GM21717 (cell line): ENCODE measurements around the gene PCDHGB3.
"Not testable (repeated sequence)": the region's sequence is repeated elsewhere in the genome, so short reads cannot be mapped to it uniquely, and the experiment has no call there.

Source experiments
- ATAC-seq: cut with Tn5 transposase; IDR thresholded peaks from one replicate; pipeline ENCODE4 v1.9.1; 2021; ENCODE audit warnings: mild to moderate bottlenecking, moderate library complexity; ENCODE audit not compliant: unreplicated experiment

The PCDHGB3 gene

GRCh38 chr5:141369994-141370848, at the start of gene PCDHGB3:
TSS of gene PCDHGB3 (plus strand) at chr5:141370242. CDS start at chr5:141370395, 153 bp downstream.
- peak; percentile 73 for ATAC-seq

- ATAC-seq, result no peak
Observed at GRCh38 chr5:141322261-141322660, 47.8 kb upstream of the PCDHGB3 start.

DNA sequence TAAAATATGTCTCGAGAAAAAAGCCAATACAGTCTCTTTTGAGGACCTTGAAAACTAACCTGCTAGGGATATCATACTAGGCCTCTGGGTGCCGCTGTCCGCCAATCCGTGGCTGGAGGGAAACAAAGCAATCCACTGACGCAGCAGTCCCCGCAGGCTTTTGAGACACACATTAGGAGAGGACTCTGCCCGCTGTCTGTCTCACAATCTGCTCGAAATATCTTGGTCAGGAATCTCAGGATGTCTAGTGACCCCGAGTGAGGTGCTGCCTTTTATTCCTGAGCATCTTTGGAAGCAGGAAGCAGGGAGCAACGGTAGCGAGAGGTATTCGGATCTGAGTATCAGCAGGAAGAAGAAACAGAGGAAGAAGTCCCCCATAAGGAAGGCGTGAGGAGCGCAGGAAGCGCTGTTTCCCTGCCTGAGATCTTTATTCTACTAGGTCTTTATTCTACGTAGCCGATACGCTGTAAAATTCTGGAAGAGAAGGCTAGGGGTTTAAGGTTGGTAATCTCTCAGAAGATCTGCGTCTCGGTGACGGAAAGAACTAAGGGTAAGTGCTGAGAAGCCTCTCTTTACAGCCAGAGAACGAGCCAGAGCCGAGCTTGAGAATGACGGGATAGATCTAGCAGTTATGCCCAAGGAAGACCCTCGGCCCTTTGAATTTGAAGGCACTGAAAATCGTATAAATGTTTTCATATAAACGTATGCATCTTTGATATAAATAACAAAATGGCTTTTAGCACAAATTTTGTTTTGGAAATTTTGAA, 43.8 kb upstream of the PCDHGB3 start:
- ATAC-seq, result peak; percentile 82

DNA sequence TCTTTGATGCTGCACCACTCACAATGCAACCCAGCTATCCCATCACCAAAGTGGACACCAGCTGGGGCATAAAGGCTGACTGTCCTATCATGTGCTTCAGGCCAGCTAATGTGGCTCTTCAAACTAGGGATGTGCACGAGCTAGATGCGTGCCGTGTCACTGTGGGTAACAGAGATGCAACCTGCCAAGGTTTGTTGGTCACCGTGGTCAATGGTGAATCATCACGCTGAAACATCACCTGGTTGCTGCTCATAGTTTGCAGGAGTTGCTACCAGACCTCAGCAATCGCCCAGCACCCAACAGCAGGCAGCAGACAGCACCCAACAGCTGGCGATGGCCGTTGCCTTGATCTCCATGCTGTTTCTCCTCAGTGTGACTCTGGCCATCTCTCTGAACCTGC, 41.8 kb upstream of the PCDHGB3 start:
- no peak for ATAC-seq

DNA sequence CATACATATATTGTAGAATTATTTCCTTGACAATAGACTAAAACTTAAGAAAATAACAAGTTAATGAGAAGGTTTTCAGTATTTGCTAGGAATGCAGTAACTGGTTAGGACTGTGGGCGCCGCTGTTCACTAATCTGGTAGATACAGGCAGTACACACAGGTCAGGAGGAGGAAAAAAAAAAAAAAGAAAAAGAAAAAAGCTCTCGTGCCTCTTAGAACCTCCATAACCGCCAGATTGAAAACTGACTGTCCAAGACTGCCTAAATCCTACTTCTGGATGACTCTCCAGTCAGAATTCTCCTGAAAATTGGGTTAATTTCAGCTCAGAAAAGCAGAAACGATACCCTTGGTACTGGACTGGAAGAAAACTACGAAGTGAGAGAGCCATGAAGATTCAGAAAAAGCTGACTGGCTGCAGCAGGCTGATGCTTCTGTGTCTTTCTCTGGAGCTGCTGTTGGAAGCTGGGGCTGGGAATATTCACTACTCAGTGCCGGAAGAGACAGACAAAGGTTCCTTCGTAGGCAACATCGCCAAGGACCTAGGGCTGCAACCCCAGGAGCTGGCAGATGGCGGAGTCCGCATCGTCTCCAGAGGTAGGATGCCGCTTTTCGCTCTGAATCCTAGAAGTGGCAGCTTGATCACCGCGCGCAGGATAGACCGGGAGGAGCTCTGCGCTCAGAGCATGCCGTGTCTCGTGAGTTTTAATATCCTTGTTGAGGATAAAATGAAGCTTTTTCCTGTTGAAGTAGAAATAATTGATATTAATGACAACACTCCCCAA, 39.6 kb upstream of the PCDHGB3 start, which contains the start of gene PCDHGA1:
Gene PCDHGA1, plus strand, starts transcription at position 216 of the 782 bp plus-strand sequence.
- no peak for ATAC-seq

DNA sequence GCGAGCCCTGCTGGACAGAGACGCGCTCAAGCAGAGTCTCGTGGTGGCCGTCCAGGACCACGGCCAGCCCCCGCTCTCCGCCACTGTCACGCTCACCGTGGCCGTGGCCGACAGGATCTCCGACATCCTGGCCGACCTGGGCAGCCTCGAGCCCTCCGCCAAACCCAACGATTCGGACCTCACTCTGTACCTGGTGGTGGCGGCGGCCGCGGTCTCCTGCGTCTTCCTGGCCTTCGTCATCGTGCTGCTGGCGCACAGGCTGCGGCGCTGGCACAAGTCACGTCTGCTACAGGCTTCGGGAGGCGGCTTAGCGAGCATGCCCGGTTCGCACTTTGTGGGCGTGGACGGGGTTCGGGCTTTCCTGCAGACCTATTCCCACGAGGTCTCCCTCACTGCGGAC, 37.5 kb upstream of the PCDHGB3 start:
- ATAC-seq, result not testable (repeated sequence)

- no peak for ATAC-seq
Observed at GRCh38 chr5:141338538-141339306, 31.3 kb upstream of the PCDHGB3 start, which contains the start of gene PCDHGA2. TSS of gene PCDHGA2 (plus strand) at chr5:141338760.

- ATAC-seq, result not testable (repeated sequence)
Observed at GRCh38 chr5:141340781-141341354, 29.2 kb upstream of the PCDHGB3 start.

DNA sequence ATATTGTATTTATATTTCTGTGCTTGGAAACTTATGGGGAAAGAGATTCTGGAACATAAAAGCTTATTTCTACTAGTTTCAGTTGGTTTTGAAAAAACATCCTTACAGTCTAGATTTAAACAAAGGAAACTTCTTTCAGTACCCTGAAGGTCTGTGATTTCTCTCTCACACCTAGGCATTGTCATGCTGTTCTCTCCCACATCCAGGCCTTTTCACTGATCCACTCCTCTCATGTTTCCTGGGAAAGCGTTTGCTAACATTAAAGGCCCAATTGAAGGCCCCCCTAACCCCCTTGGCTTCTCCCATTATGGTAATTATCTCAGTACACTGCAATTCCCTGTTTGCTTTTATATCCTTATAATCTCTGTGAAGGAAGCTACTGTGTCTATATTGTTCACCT, 27.3 kb upstream of the PCDHGB3 start:
- ATAC-seq, result no peak

DNA sequence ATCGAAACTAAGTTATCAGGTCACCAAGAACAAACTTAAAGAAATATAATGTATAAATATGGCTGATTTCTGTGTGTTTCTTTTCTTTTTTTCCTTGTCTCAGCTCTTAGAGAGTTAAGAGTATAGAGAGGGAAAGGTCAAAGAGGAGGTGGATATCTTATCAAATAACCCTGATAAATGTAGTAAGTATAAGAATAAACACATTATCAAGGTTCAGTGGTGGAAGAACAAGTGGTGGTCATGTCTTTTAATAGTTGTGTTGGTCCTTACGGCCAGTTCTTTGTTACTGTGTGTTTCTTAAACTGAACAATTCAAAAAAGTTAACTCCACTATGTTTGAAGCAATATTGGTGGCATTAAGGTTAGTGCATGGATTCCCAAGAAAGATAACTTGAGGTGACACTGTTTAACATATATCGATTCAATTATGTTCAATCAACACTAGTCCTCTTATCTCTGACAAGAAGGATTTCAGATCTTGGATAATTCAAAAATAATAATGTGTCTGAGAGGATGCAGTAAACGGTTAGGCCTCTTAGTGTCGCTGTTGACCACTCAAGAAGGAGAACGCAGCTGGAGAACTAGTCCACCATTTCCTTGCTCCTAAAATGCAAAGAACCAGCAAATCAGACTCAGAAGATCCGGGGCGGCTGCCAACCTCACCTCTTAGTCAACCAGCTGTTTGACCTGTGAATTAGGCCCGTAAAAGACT, 26.6 kb upstream of the PCDHGB3 start, which contains the start of gene PCDHGA3:
Gene PCDHGA3, plus strand, starts transcription at position 588 of the 711 bp plus-strand sequence. CDS start 205 bp downstream, outside the sequence.
- ATAC-seq, result no peak

- no peak for ATAC-seq
Observed at GRCh38 chr5:141343953-141344463, 26.0 kb upstream of the PCDHGB3 start.

GRCh38 chr5:141345327-141345726, 24.7 kb upstream of the PCDHGB3 start:
- ATAC-seq, result no peak

DNA sequence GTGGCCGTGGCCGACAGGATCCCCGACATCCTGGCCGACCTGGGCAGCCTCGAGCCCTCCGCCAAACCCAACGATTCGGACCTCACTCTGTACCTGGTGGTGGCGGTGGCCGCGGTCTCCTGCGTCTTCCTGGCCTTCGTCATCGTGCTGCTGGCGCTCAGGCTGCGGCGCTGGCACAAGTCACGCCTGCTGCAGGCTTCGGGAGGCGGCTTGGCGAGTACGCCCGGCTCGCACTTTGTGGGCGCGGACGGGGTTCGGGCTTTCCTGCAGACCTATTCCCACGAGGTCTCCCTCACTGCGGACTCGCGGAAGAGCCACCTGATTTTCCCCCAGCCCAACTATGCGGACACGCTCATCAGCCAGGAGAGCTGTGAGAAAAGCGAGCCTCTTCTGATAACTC, 24.0 kb upstream of the PCDHGB3 start:
- not testable (repeated sequence) for ATAC-seq

- peak; percentile 66 for ATAC-seq
Observed at GRCh38 chr5:141349917-141350619, 20.0 kb upstream of the PCDHGB3 start, which contains the start of gene PCDHGB1. TSS of gene PCDHGB1 (plus strand) at chr5:141350099. CDS start at chr5:141350261, 162 bp downstream.

DNA sequence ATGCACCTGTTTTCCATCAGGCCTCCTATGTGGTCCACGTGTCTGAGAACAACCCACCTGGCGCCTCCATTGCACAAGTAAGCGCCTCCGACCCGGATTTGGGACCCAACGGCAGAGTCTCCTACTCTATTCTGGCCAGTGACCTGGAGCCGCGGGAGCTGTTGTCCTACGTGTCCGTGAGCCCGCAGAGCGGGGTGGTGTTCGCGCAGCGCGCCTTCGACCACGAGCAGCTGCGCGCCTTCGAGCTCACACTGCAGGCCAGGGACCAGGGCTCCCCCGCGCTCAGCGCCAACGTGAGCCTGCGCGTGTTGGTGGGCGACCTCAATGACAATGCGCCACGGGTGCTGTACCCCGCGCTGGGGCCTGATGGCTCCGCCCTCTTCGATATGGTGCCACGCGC, 18.5 kb upstream of the PCDHGB3 start:
- ATAC-seq, result no peak

- no peak for ATAC-seq
Observed at GRCh38 chr5:141354900-141355469, 15.1 kb upstream of the PCDHGB3 start, which contains the start of gene PCDHGA4. TSS of gene PCDHGA4 (plus strand) at chr5:141355021. CDS start at chr5:141355108, 87 bp downstream.

DNA sequence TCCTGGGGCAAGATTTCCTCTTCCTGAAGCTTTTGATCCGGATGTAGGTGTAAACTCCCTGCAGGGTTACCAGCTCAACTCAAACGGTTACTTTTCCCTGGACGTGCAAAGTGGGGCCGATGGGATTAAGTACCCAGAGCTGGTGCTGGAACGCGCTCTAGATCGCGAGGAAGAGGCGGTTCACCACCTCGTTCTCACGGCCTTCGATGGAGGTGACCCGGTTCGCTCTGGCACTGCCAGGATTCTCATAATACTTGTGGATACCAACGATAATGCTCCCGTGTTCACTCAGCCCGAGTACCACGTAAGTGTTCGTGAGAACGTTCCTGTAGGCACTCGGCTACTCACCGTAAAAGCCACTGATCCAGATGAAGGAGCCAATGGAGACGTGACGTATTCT, 14.4 kb upstream of the PCDHGB3 start:
- no peak for ATAC-seq

DNA sequence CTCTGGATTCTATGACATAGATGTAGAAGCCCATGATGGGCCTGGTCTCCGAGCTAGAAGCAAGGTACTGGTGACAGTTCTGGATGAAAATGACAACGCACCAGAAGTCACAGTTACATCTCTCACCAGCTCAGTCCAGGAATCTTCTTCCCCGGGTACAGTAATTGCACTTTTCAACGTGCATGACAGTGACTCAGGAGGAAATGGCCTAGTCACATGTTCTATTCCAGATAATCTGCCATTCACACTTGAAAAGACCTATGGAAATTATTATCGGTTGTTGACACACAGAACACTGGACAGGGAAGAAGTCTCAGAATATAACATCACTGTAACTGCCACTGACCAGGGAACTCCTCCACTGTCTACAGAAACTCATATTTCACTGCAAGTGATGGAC, 13.9 kb upstream of the PCDHGB3 start:
- no peak for ATAC-seq
